IMR-90 (cell line): ENCODE measurements around the gene ORM1. TPM values are rescaled to one million over a fixed set of nuclear protein-coding genes. Genes with fewer than 3 reads are reported as not detected.

Experiments used
- ATAC-seq: fragments of 200-7000 bp; cut with Tn5 transposase; 2 replicates; pipeline ENCODE4 v1.9.1; 2020; ENCODE audit warnings: low read depth, mild to moderate bottlenecking, moderate library complexity
- BruUV-seq: library from RNA; stranded (reverse); fragments of 400-500 nt; replicated peaks from 2 replicates; lab custom pipeline; 2021; lab: Mats Ljungman, UMichigan
- CTCF ChIA-PET: fragments of 300-600 bp; formaldehyde crosslinking; extraction: SDS; loops from one replicate; lab custom pipeline; 2021; ENCODE audit warnings: antibody characterized with exemption; lab: Yijun Ruan, JAX
- POLR2A ChIA-PET: fragments of 300-600 bp; sonication (Branson Sonifier 250); formaldehyde crosslinking; loops from one replicate; lab custom pipeline; 2022; ENCODE audit warnings: antibody characterized with exemption; ENCODE audit not compliant: unreplicated experiment; lab: Charles Lee
- DNase-seq: peaks from one replicate; pipeline ENCODE4 v3.0.0; 2013
- H2AFZ ChIP-seq: replicated peaks from 2 replicates; pipeline ENCODE3; 2013; ENCODE audit warnings: low read length, mild to moderate bottlenecking; ENCODE audit not compliant: poor library complexity
- H2AK5ac ChIP-seq: 2 replicates; pipeline ENCODE4 v1.6.1; 2013; ENCODE audit warnings: low read depth, low read length, inconsistent platforms
- H2AK9ac ChIP-seq: replicated peaks from 2 replicates; pipeline ENCODE3; 2013; ENCODE audit warnings: mild to moderate bottlenecking, low read depth, low read length, moderate library complexity; ENCODE audit not compliant: poor library complexity
- H2BK120ac ChIP-seq: 2 replicates; pipeline ENCODE4 v1.6.1; 2013; ENCODE audit warnings: low read depth, low read length, inconsistent platforms
- H2BK15ac ChIP-seq: 3 replicates; pipeline ENCODE4 v1.6.1; 2013; ENCODE audit warnings: low read depth, low read length, inconsistent platforms
- H2BK20ac ChIP-seq: 2 replicates; pipeline ENCODE4 v1.6.1; 2013; ENCODE audit warnings: low read depth, mild to moderate bottlenecking, inconsistent platforms, low read length, moderate library complexity
- H2BK5ac ChIP-seq: 2 replicates; pipeline ENCODE4 v1.6.1; 2013; ENCODE audit warnings: mild to moderate bottlenecking, low read depth, low read length, inconsistent platforms; ENCODE audit not compliant: poor library complexity, severe bottlenecking
- H3K14ac ChIP-seq: replicated peaks from 2 replicates; pipeline ENCODE4 v1.6.1; 2013; ENCODE audit warnings: low read depth, low read length, inconsistent platforms
- H3K18ac ChIP-seq: 2 replicates; pipeline ENCODE4 v1.6.1; 2013; ENCODE audit warnings: low read depth, low read length, control low read depth
- H3K23ac ChIP-seq: 2 replicates; pipeline ENCODE4 v1.6.1; 2013; ENCODE audit warnings: low read depth, low read length, inconsistent platforms
- H3K27ac ChIP-seq: 2 replicates; pipeline ENCODE4 v1.5.1; 2013; ENCODE audit warnings: mild to moderate bottlenecking, control low read depth, low read length; ENCODE audit not compliant: insufficient read depth
- H3K27me3 ChIP-seq: 2 replicates; pipeline ENCODE4 v1.6.1; 2013; ENCODE audit warnings: low read length; ENCODE audit not compliant: control insufficient read depth, insufficient read depth
- H3K36me3 ChIP-seq: 2 replicates; pipeline ENCODE4 v1.6.1; 2013; ENCODE audit warnings: low read length, mixed read lengths; ENCODE audit not compliant: control insufficient read depth, insufficient read depth
- H3K4ac ChIP-seq: 2 replicates; pipeline ENCODE4 v1.6.1; 2013; ENCODE audit warnings: low read depth, low read length, inconsistent platforms
- H3K4me1 ChIP-seq: 2 replicates; pipeline ENCODE4 v1.6.1; 2013; ENCODE audit warnings: low read length, mixed read lengths; ENCODE audit not compliant: control insufficient read depth, insufficient read depth
- H3K4me2 ChIP-seq: 2 replicates; pipeline ENCODE4 v1.6.1; 2013; ENCODE audit warnings: low read depth, mild to moderate bottlenecking, control low read depth, low read length, moderate library complexity
- H3K4me3 ChIP-seq: 2 replicates; pipeline ENCODE4 v1.5.1; 2013; ENCODE audit warnings: low read depth, mild to moderate bottlenecking, control low read depth, low read length, moderate library complexity; ENCODE audit not compliant: insufficient read depth
- H3K56ac ChIP-seq: 2 replicates; pipeline ENCODE4 v1.6.1; 2013; ENCODE audit warnings: low read length, inconsistent platforms; ENCODE audit not compliant: insufficient read depth; ENCODE audit errors: extremely low read depth
- H3K79me1 ChIP-seq, 2 experiments: 2 replicates each; pipeline ENCODE4 v1.6.1; 2013; ENCODE audit warnings: low read length in 2 of 2, inconsistent platforms in 1 of 2, low read depth in 1 of 2
- H3K9ac ChIP-seq: 2 replicates; pipeline ENCODE4 v1.6.1; 2013; ENCODE audit warnings: low read depth, low read length, control low read depth
- H3K9me1 ChIP-seq: 2 replicates; pipeline ENCODE4 v1.6.1; 2013; ENCODE audit warnings: low read length, inconsistent platforms; ENCODE audit not compliant: insufficient read depth
- H3K9me3 ChIP-seq: 2 replicates; pipeline ENCODE4 v1.6.1; 2013; ENCODE audit warnings: low read length; ENCODE audit not compliant: control insufficient read depth, insufficient read depth
- H4K20me1 ChIP-seq: 2 replicates; pipeline ENCODE4 v1.6.1; 2013; ENCODE audit warnings: low read length, inconsistent platforms; ENCODE audit not compliant: insufficient read depth
- H4K5ac ChIP-seq: 2 replicates; pipeline ENCODE4 v1.6.1; 2013; ENCODE audit warnings: mild to moderate bottlenecking, low read depth, low read length, control low read depth
- H4K8ac ChIP-seq, 2 experiments: 2 replicates each; pipeline ENCODE4 v1.6.1; 2013; ENCODE audit warnings: low read depth in 2 of 2, low read length in 2 of 2, control low read depth in 1 of 2, inconsistent platforms in 1 of 2
- H4K91ac ChIP-seq: 2 replicates; pipeline ENCODE4 v1.6.1; 2013; ENCODE audit warnings: low read depth, low read length, inconsistent platforms; ENCODE audit not compliant: insufficient read depth
- BHLHE40 ChIP-seq: fragments of 150-350 bp; IDR thresholded peaks from 2 replicates; pipeline ENCODE4 v1.6.1; 2016; ENCODE audit warnings: mild to moderate bottlenecking, low read depth, low read length
- CEBPB ChIP-seq: IDR thresholded peaks from 2 replicates; pipeline ENCODE4 v1.6.1; 2012; ENCODE audit warnings: low read depth, low read length, improper control_type of control experiment
- CHD1 ChIP-seq: IDR thresholded peaks from 2 replicates; pipeline ENCODE4 v1.6.1; 2012; ENCODE audit warnings: low read depth, low read length, improper control_type of control experiment
- ELK1 ChIP-seq: fragments of 150-350 bp; IDR thresholded peaks from 2 replicates; pipeline ENCODE4 v1.6.1; 2016; ENCODE audit warnings: low read depth, mild to moderate bottlenecking, low read length, moderate library complexity, borderline replicate concordance
- FOS ChIP-seq: fragments of 150-350 bp; IDR thresholded peaks from 2 replicates; pipeline ENCODE4 v1.6.1; 2016; ENCODE audit warnings: low read depth, low read length
- MAFK ChIP-seq: IDR thresholded peaks from 2 replicates; pipeline ENCODE4 v1.6.1; 2012; ENCODE audit warnings: low read depth, low read length, improper control_type of control experiment
- MAZ ChIP-seq: IDR thresholded peaks from 2 replicates; pipeline ENCODE4 v1.6.1; 2012; ENCODE audit warnings: low read depth, mild to moderate bottlenecking, low read length, improper control_type of control experiment, moderate library complexity, borderline replicate concordance
- NFE2L2 ChIP-seq: fragments of 150-350 bp; IDR thresholded peaks from 2 replicates; pipeline ENCODE4 v1.6.1; 2016; ENCODE audit warnings: low read depth, mild to moderate bottlenecking, low read length
- POLR2A ChIP-seq: IDR thresholded peaks from 2 replicates; pipeline ENCODE4 v1.6.1; 2012; ENCODE audit warnings: mild to moderate bottlenecking, low read depth, low read length
- RAD21 ChIP-seq: IDR thresholded peaks from 2 replicates; pipeline ENCODE4 v1.6.1; 2012; ENCODE audit warnings: low read length, improper control_type of control experiment
- RFX5 ChIP-seq: IDR thresholded peaks from 2 replicates; pipeline ENCODE4 v1.8.0; 2012; ENCODE audit warnings: low read depth, mild to moderate bottlenecking, low read length, moderate library complexity
- USF2 ChIP-seq: fragments of 150-350 bp; IDR thresholded peaks from 2 replicates; pipeline ENCODE4 v1.6.1; 2017; ENCODE audit warnings: mild to moderate bottlenecking, antibody characterized with exemption, low read length, low read depth
- WGBS, 2 experiments: methylation state at CpG; one replicate each; pipeline versions ENCODE4 v1.1.5 to v1.1.7; 2013; ENCODE audit warnings: missing lambda C conversion rate in 2 of 2; ENCODE audit not compliant: insufficient read length in 1 of 2; ENCODE audit errors: extremely low coverage in 2 of 2; 5-methylcytosine and 5-hydroxymethylcytosine counted together
- dilution Hi-C: fragments of 300-500 bp; cut with HindIII; formaldehyde crosslinking; loops from one replicate; pipeline ENCODE4 v1.14.3; 2018; ENCODE audit warnings: low sequenced_read_pairs; ENCODE audit not compliant: unreplicated experiment
- in situ Hi-C: fragments of 300-500 bp; cut with MboI; formaldehyde crosslinking; loops from 3 replicates; pipeline ENCODE4 v1.14.3; 2019; ENCODE audit warnings: low sequenced_read_pairs, inconsistent platforms, mixed read lengths
- intact Hi-C: fragments of 100-400 bp; cut with micrococcal nuclease; formaldehyde crosslinking; loops from 2 replicates; pipeline ENCODE4 v1.10.0; 2022
- polyA plus RNA-seq, 3 experiments: library from polyadenylated mRNA; depleted of rRNA; stranded (reverse); fragments of >200 nt; gene quantifications; 2 replicates each; pipeline ENCODE4 v1.2.3, GENCODE V29; 2012; ENCODE audit warnings: low replicate concordance in 1 of 3
- total RNA-seq: library from RNA; depleted of rRNA; stranded (reverse); fragments of >200 nt; gene quantifications from 2 replicates; pipeline ENCODE4 v1.2.3, GENCODE V29; 2012
- TF ChIP-seq, protein P1 (sequence below): conservative IDR thresholded peaks from 2 replicates; pipeline ENCODE4 v1.5.1; 2012; ENCODE audit warnings: mild to moderate bottlenecking, low read depth, low read length, improper control_type of control experiment

Gene ORM1
- total and polyA plus RNA-seq, 2 of the 4 experiments (the other 2 are of a cell fraction) = 0.18 TPM; not detected in 1

GRCh38 chr9:114291064-114291474 lies 31.8 kb upstream of the ORM1 start (continued):
- 0 out of 2 replicates have a peak, but pooled peaks have one; percentile 13 for TF ChIP-seq FOS

GRCh38 chr9:114291886-114292590 lies 30.9 kb upstream of the ORM1 start:
- Histone ChIP-seq H4K5ac (no peak overlapping the region), H3K4ac (no peak overlapping the region), H2AFZ (no peak overlapping the region), H3K27ac (no peak overlapping the region), H3K4me1 (peaks cover 7% of the 10 kb centered on the region), H3K56ac (no peak overlapping the region), H3K79me1 (peaks cover 0 to 5% of the 10 kb centered on the region in 2 experiments; a peak in 1 of 4 replicates), H3K23ac (no peak overlapping the region), H2AK5ac (peak overlapping the region; percentile 20; the same call in 1 of the 2 replicates), H2BK20ac (no peak overlapping the region), H4K91ac (no peak overlapping the region), H3K18ac (no peak overlapping the region), H3K36me3 (peaks cover 10% of the 10 kb centered on the region), H3K27me3 (no peaks in the 10 kb centered on the region), H4K8ac (no peak overlapping the region), H3K14ac (no peak overlapping the region), H2BK15ac (no peak overlapping the region; the same call in 2 of the 3 replicates), H3K9me3 (no peaks in the 10 kb centered on the region), H3K9me1 (peaks cover 3% of the 10 kb centered on the region; the same call in 1 of the 2 replicates), H4K20me1 (no peaks in the 10 kb centered on the region), H3K9ac (no peak overlapping the region), H2BK120ac (no peak overlapping the region), H3K4me2 (no peak overlapping the region), H2AK9ac (no peak overlapping the region), H2BK5ac (no peak overlapping the region), H3K4me3 (no peak overlapping the region)
- ChIA-PET CTCF (interaction anchor here (0.9 to 2.4 kb wide), 4 partner anchors 184 to 209 kb away, joined by 3 to 16 read pairs (median 11); no protein-coding TSS in a partner anchor), POLR2A (no interaction called here)
- WGBS, 2 experiments = no CpG with 5 or more reads among the region's 11 CpGs
- ATAC-seq = no peak
- intact Hi-C loops (loop anchor here (1.0 to 10.0 kb wide), 4 partner anchors 137 to 607 kb away; partner anchors contain the start of gene COL27A1), in situ Hi-C loops (loop anchor here (5.0 kb wide), 1 partner anchor 180 kb away; no protein-coding TSS in a partner anchor), dilution Hi-C loops (no loop called here)
- no TSS peak for BruUV-seq
- no peak for DNase-seq
- TF ChIP-seq NFE2L2 (no peak), FOS (no peak), BHLHE40 (no peak), CEBPB (no peak), POLR2A (no peak), USF2 (no peak), CHD1 (no peak), MAFK (no peak), ELK1 (no peak), RAD21 (no peak), RFX5 (no peak), MAZ (no peak)
- TF ChIP-seq, protein P1, sequence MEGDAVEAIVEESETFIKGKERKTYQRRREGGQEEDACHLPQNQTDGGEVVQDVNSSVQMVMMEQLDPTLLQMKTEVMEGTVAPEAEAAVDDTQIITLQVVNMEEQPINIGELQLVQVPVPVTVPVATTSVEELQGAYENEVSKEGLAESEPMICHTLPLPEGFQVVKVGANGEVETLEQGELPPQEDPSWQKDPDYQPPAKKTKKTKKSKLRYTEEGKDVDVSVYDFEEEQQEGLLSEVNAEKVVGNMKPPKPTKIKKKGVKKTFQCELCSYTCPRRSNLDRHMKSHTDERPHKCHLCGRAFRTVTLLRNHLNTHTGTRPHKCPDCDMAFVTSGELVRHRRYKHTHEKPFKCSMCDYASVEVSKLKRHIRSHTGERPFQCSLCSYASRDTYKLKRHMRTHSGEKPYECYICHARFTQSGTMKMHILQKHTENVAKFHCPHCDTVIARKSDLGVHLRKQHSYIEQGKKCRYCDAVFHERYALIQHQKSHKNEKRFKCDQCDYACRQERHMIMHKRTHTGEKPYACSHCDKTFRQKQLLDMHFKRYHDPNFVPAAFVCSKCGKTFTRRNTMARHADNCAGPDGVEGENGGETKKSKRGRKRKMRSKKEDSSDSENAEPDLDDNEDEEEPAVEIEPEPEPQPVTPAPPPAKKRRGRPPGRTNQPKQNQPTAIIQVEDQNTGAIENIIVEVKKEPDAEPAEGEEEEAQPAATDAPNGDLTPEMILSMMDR = no peak
